Measurements from ENCODE around the gene ZNF83. TPM values are rescaled to one million over a fixed set of nuclear protein-coding genes. Genes with fewer than 3 reads are reported as not detected.

The ZNF83 gene
- total RNA-seq, 1 experiment from 2014 or later, result 45.4 TPM

- no TSS peak for BruUV-seq (replicated peaks)
- H3K79me2 ChIP-seq (ENCODE audit: low read length), result peaks cover 56% of the 10 kb centered on the region
- TF ChIP-seq, protein P1, sequence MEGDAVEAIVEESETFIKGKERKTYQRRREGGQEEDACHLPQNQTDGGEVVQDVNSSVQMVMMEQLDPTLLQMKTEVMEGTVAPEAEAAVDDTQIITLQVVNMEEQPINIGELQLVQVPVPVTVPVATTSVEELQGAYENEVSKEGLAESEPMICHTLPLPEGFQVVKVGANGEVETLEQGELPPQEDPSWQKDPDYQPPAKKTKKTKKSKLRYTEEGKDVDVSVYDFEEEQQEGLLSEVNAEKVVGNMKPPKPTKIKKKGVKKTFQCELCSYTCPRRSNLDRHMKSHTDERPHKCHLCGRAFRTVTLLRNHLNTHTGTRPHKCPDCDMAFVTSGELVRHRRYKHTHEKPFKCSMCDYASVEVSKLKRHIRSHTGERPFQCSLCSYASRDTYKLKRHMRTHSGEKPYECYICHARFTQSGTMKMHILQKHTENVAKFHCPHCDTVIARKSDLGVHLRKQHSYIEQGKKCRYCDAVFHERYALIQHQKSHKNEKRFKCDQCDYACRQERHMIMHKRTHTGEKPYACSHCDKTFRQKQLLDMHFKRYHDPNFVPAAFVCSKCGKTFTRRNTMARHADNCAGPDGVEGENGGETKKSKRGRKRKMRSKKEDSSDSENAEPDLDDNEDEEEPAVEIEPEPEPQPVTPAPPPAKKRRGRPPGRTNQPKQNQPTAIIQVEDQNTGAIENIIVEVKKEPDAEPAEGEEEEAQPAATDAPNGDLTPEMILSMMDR (conservative IDR thresholded peaks at IDR 0.05; ENCODE audit: low read depth, low read length), result no peak
- TF ChIP-seq EZH2phosphoT487 (IDR thresholded peaks at IDR 0.05; ENCODE audit: borderline replicate concordance, low read length) (no peak), EZH2 (IDR thresholded peaks at IDR 0.05; ENCODE audit: low read length, unreplicated experiment) (no peak)
- peaks cover 24% of the 10 kb centered on the region; the same call in 1 of the 2 replicates for H3K9me3 ChIP-seq (ENCODE audit: low read length)
- POLR2A ChIA-PET (ENCODE audit: unreplicated experiment), result no interaction called here
- no peak overlapping the region for H3K9ac ChIP-seq (ENCODE audit: low read length)
- H3K4me3 ChIP-seq (ENCODE audit: low read length), result no peak overlapping the region
- CTCF ChIA-PET, result no interaction called here
- no peaks in the 10 kb centered on the region for H3K27me3 ChIP-seq (ENCODE audit: low read length)
- H3K36me3 ChIP-seq (ENCODE audit: low read depth, low read length), result peaks cover 79% of the 10 kb centered on the region
- ATAC-seq, result no peak
- 0 out of 2 replicates have a peak, but pooled peaks cover 6% of the 10 kb centered on the region for H3K4me1 ChIP-seq (ENCODE audit: insufficient read depth, low read length)
- H3K9me2 ChIP-seq (replicated peaks; ENCODE audit: low read length), result no peaks in the 10 kb centered on the region
- intact Hi-C loops (cut with micrococcal nuclease), result loop anchor here (10.0 kb wide), 1 partner anchor 52 kb away; no protein-coding TSS in a partner anchor
- no peak overlapping the region for H3K27ac ChIP-seq (ENCODE audit: low read length)
- no peak overlapping the region for H3K4me2 ChIP-seq (ENCODE audit: low read length)
- no peaks in the 10 kb centered on the region for H3F3A ChIP-seq (ENCODE audit: low read length, unreplicated experiment)
- no peak for DNase-seq
- no peak overlapping the region for H2AFZ ChIP-seq (ENCODE audit: low read length)
- no peaks in the 10 kb centered on the region for H4K20me1 ChIP-seq (ENCODE audit: low read length)
Observed at GRCh38 chr19:52673014-52673413, 34.9 kb upstream of the ZNF83 start.

- ChIA-PET POLR2A (ENCODE audit: unreplicated experiment) (no interaction called here), CTCF (no interaction called here)
- BruUV-seq (replicated peaks), result no TSS peak
Observed at GRCh38 chr19:52670046-52670445, 31.9 kb upstream of the ZNF83 start.

DNA sequence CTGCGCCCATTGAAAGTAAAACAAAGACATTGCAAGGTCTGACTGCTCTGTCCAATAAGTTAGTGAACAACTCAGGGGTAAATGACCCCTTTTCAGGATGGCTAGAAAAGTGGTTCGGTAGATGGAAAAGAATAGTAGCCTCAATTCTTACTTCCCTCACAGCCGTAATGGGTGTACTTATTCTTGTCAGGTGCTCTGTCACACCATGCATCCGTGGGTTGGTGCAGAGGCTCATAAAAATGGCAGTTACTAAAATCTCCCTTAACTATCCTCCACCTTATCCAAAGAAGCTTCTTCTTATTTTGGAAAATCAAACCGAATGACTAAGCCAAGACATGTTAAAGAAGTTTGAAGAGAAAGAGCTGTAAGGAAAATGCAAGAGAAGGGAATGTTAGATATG, 31.4 kb upstream of the ZNF83 start:
- ChIA-PET POLR2A (ENCODE audit: unreplicated experiment) (no interaction called here), CTCF (no interaction called here)
- TF ChIP-seq, protein P1 (conservative IDR thresholded peaks at IDR 0.05; ENCODE audit: low read depth, low read length), result no peak
- no peak for TF ChIP-seq EZH2 (IDR thresholded peaks at IDR 0.05; ENCODE audit: low read length, unreplicated experiment)
- no peak for TF ChIP-seq EZH2phosphoT487 (IDR thresholded peaks at IDR 0.05; ENCODE audit: borderline replicate concordance, low read length)
- H3K27ac ChIP-seq (ENCODE audit: low read length), result peak overlapping the region; percentile 52
- no peaks in the 10 kb centered on the region for H3K27me3 ChIP-seq (ENCODE audit: low read length)
- no peaks in the 10 kb centered on the region for H3K9me2 ChIP-seq (replicated peaks; ENCODE audit: low read length)
- no peak overlapping the region for H3K4me2 ChIP-seq (ENCODE audit: low read length)
- DNase-seq, result no peak
- no peaks in the 10 kb centered on the region for H3F3A ChIP-seq (ENCODE audit: low read length, unreplicated experiment)
- BruUV-seq (replicated peaks), result TSS peak; percentile 35
- peaks cover 24% of the 10 kb centered on the region; the same call in 1 of the 2 replicates for H3K9me3 ChIP-seq (ENCODE audit: low read length)
- peaks cover 19% of the 10 kb centered on the region for H3K4me1 ChIP-seq (ENCODE audit: insufficient read depth, low read length)
- peaks cover 82% of the 10 kb centered on the region for H3K36me3 ChIP-seq (ENCODE audit: low read depth, low read length)
- H3K79me2 ChIP-seq (ENCODE audit: low read length), result peaks cover 33% of the 10 kb centered on the region
- intact Hi-C loops (cut with micrococcal nuclease), result no loop called here
- no peak overlapping the region for H2AFZ ChIP-seq (ENCODE audit: low read length)
- H4K20me1 ChIP-seq (ENCODE audit: low read length), result no peaks in the 10 kb centered on the region
- no peak for ATAC-seq
- H3K4me3 ChIP-seq (ENCODE audit: low read length), result no peak overlapping the region
- H3K9ac ChIP-seq (ENCODE audit: low read length), result no peak overlapping the region

More at GRCh38 chr19:52670046-52670445, 31.9 kb upstream of the ZNF83 start:
- intact Hi-C loops (cut with micrococcal nuclease), result loop anchor here (10.0 kb wide), 1 partner anchor 55 kb away; no protein-coding TSS in a partner anchor
- Histone ChIP-seq H3K9me3 (ENCODE audit: low read length) (peaks cover 24% of the 10 kb centered on the region; the same call in 1 of the 2 replicates), H4K20me1 (ENCODE audit: low read length) (no peaks in the 10 kb centered on the region), H2AFZ (ENCODE audit: low read length) (no peak overlapping the region), H3K4me1 (ENCODE audit: insufficient read depth, low read length) (peaks cover 14% of the 10 kb centered on the region), H3K9ac (ENCODE audit: low read length) (peak overlapping the region; percentile 5; the same call in 1 of the 2 replicates), H3K79me2 (ENCODE audit: low read length) (peaks cover 37% of the 10 kb centered on the region), H3K4me2 (ENCODE audit: low read length) (no peak overlapping the region), H3K9me2 (replicated peaks; ENCODE audit: low read length) (no peaks in the 10 kb centered on the region), H3F3A (ENCODE audit: low read length, unreplicated experiment) (no peaks in the 10 kb centered on the region), H3K36me3 (ENCODE audit: low read depth, low read length) (peaks cover 84% of the 10 kb centered on the region), H3K27me3 (ENCODE audit: low read length) (no peaks in the 10 kb centered on the region), H3K4me3 (ENCODE audit: low read length) (no peak overlapping the region; the same call in 1 of the 2 replicates), H3K27ac (ENCODE audit: low read length) (peak overlapping the region; percentile 58)
- TF ChIP-seq, protein P1 (conservative IDR thresholded peaks at IDR 0.05; ENCODE audit: low read depth, low read length), result no peak
- no peak for TF ChIP-seq EZH2phosphoT487 (IDR thresholded peaks at IDR 0.05; ENCODE audit: borderline replicate concordance, low read length)
- no peak for TF ChIP-seq EZH2 (IDR thresholded peaks at IDR 0.05; ENCODE audit: low read length, unreplicated experiment)
- ATAC-seq (peak; percentile 57), DNase-seq (peak; percentile 84)

Measured in PC-3 (cell line).